Fibroblast of lung (primary cell): ENCODE data around the gene FAM110D.

Experiments
- EZH2 ChIP-seq: IDR thresholded peaks from 2 replicates; pipeline ENCODE4 v1.5.1; 2012; ENCODE audit warnings: low read length, control low read depth, mild to moderate bottlenecking; ENCODE audit errors: missing control alignments
- TF ChIP-seq, protein P1 (sequence below), 2 donors: IDR thresholded peaks in 1 of 2; conservative IDR thresholded peaks in 1 of 2; 1 replicate in 1 of 2; 2 replicates in 1 of 2; pipeline ENCODE4 v1.5.1; 2011 to 2012; ENCODE audit warnings: low read length in 2 of 2, control low read depth in 1 of 2, inconsistent platforms in 1 of 2, low read depth in 1 of 2, mild to moderate bottlenecking in 1 of 2

DNA sequence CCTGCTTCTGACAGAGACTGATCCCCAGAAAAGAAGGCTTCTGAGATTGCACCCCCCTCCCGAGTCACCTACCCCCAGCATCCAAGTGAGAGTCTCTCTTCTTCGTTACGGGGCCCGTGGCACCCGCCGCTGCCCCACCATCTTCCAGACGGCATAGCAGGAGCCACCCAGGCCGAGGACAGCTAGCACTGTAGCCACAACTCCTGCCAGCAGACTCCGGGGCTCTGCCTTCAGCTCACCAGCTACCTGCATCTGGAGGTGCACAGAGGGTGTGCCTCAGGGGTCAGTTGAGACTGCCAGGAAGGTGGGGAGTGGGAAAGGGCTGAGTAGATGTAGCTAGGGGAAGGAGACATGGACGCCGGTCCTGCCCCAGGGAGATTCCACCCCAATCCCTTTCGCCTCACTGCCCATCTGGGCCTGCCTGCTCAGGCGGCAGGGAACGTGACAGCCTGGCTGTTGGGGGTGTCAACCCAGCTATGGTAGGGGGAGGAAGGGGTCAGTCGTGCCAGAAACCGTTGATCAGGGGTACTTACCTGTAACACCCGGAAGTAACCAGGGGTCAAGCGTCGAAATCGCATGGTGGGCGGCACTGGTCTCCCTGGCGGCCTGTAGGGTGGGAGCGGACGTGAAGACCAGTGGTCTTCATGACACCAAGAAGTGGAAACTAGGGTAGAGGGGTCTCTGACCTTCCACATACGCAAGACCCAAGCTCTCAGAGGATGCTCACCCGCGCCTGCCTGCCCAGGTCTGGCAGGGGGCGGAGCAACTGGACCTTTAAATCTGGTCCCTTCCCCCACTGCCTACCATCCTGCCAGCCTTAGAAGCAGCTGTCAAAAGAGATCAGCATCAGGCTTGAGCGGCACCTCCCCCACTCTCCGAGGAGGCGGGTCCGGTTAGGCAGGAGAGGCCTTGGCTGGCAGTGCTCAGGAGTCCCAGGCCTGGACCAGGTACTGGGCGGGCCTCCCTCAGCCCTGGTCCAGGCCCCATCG lies 12.5 kb downstream of the FAM110D start, which contains the start of gene ZNF593OS:
- TF ChIP-seq, protein P1, sequence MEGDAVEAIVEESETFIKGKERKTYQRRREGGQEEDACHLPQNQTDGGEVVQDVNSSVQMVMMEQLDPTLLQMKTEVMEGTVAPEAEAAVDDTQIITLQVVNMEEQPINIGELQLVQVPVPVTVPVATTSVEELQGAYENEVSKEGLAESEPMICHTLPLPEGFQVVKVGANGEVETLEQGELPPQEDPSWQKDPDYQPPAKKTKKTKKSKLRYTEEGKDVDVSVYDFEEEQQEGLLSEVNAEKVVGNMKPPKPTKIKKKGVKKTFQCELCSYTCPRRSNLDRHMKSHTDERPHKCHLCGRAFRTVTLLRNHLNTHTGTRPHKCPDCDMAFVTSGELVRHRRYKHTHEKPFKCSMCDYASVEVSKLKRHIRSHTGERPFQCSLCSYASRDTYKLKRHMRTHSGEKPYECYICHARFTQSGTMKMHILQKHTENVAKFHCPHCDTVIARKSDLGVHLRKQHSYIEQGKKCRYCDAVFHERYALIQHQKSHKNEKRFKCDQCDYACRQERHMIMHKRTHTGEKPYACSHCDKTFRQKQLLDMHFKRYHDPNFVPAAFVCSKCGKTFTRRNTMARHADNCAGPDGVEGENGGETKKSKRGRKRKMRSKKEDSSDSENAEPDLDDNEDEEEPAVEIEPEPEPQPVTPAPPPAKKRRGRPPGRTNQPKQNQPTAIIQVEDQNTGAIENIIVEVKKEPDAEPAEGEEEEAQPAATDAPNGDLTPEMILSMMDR (conservative IDR thresholded peaks at IDR 0.05 in 1 of 2, IDR thresholded peaks at IDR 0.05 in 1 of 2; ENCODE audit: low read depth in 1 of 2, low read length in 2 of 2) = no peak
- no peak for TF ChIP-seq EZH2
